CD4-positive, alpha-beta T cell treated with Interleukin-15 for 4 hours (primary cell): ENCODE data around the gene ZNF618.

Experiments
- DNase-seq: peaks from one replicate; pipeline ENCODE4 v3.0.0-alpha.2; 2020; ENCODE audit warnings: low spot score

The ZNF618 gene

DNA sequence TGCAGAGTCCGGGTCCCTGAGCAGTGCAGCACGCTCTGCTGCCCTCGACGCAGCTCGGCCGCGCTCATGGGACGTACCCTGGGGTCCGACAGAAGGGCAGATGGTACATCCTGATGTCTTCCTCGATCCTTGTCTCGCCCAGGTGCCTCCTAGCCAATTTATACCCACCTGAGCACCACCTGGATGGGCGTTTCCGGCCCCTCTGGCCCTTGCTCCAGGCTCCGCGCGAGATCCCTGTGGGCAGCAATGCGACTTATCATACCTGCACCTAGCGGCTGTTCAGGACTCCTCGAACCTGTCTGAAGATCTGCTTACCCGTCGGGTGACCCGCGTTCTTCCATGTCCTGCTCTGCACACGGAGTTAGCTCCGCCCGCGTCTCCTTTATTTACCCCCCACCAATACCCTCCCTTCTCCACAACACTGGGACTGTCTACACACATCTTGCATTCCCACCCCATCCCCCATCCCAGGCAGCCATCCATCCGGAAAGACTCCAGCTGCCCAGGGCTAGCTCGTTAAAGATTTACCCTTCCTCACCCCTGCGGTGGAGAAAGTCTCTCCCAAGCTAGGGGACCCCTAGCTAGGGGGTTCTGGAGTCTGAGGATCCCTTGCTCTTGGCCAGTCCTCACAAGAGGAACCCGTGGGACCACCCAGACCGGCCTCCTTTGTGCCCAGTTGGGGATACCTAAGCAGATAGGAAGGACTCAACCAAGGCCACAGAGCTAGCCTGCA, 223.0 kb downstream of the ZNF618 start, which contains the start of gene KIF12:
Gene KIF12, minus strand, starts transcription at position 357 of the 733 bp plus-strand sequence. Its CDS starts 16 bp downstream, at position 341.
- no peak for DNase-seq

DNA sequence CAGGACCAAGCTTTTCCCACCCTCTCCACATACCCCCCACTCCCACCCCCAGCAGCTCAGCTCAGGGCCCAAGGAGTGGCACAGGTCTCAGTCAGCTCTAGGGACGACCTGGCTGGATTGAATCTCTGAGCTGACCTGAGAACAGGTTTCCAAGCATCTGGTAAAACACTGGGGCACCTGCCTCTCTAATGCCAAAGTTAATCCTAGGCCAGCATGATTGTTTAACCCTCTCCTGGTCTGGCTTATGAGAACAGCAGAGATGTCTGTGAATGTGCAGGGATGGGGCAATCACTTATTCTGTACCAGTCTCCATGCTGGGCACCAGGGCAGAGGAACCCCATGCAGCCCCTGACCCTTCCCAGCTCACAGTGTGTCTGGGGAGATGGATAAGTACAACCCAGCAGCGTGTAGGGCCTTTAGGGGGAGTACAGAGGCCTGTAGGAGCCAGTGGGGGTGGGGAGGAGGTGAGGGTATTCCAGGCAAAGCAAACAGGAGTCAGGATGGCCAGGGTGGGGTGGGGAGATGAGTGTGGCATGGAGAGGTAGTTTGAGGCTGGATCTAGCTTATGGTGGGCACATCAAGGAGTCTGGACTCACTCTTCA, 223.7 kb downstream of the ZNF618 start:
- no peak for DNase-seq

DNA sequence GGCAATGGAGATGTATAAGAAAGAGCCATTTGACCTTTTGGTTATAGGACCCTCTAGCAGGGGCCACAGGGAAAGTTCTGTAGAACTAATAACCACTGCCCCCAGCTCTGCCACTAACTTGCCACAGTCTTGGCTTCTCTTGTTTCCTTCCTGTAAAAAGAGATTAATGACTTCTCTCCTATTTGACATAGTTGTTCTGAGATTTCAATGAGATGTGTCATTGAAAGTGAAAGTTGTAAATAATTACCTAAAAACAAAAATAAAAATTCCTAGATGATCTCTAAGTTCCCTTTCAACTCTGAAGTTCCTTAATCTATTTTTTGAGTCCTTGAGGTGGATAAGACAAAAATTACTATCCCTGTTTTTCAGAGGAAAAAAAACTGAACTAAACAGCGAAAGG, 224.4 kb downstream of the ZNF618 start:
- no peak for DNase-seq

DNA sequence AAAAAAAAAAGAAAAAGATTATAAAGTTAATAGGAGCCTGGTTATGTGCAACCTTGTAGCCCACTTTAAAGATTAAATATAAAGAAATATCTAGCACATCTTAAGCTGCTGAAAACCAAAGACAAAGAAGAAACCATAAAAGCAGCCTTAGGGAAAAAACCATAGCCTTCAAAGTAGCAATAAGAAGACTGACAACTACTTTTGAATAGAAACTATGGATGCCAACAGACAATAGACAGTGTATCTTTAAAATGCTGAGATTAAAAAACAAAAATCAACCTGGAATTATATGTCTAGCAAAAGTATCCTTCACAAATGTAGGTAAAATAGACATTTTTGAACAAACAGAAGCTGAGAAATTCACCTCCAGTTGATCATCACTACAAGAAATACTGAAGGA, 226.4 kb downstream of the ZNF618 start:
- no peak for DNase-seq

DNA sequence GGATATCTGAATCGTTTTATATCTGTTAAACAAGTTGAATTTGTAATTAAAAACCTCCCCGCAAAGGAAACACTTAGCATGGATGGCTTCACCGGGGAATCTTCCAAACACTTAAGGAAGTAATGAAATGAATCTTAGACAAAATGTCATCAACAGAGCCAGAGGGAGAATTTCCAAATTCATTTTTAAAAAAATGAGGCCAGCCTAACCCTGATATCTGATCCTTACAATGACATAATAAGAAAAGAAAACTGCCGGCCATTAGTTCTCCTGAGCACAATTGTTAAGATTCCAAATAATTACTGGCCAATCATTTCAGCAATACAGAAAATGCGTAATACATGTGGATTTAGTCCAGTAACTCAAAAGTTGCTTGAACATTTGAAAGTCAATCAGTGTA, 229.1 kb downstream of the ZNF618 start:
- DNase-seq, result no peak
